Measurements from ENCODE around the gene BMPER.

DNA sequence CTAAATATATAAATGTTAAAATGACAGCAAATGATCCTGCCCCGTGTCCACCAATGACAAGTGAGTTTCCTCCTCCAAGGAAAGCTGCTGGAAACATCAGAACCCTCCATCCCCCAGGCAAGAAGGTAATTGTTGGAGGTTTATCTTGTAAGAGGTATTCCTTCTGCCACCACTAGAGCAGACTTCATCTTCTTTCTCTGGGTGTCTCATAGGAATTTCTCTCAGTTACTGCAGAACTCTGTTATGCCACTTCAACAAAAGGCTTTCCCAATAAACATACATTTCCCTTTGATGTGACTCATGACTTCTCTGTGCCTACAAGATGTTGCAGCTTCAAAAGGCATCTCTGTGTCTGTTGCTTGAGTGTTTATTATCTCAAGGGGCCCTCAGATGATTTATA is 279.1 kb downstream of the BMPER start:
- TF ChIP-seq EZH2 (IDR thresholded peaks at IDR 0.05) = no peak
- TF ChIP-seq POLR2AphosphoS5 (IDR thresholded peaks at IDR 0.05; ENCODE audit: borderline replicate concordance, low read depth, low read length) = no peak

Measured in SK-N-MC (cell line).